Measurements from ENCODE around the gene STIMATE.

The STIMATE gene

DNA sequence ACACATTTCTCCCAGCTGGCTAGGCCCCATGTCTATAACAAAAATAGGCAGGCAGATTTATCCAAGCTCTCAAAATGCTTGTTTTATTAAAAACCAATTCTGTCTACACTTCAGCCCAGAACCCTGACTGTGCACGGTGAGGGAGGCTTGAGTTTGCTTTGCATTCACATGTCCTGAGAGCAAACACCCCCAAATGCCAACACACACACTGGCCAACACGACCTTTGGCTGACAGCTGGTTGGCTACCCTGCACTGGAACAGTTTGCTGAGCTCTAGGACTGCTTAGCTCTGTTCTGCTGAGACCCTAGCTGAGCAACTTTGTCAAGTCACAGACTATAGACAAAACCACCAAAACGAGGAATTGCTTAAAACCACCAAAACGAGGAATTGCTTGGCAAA is 3.6 kb downstream of the STIMATE start:
- DNase-seq, result no peak

DNA sequence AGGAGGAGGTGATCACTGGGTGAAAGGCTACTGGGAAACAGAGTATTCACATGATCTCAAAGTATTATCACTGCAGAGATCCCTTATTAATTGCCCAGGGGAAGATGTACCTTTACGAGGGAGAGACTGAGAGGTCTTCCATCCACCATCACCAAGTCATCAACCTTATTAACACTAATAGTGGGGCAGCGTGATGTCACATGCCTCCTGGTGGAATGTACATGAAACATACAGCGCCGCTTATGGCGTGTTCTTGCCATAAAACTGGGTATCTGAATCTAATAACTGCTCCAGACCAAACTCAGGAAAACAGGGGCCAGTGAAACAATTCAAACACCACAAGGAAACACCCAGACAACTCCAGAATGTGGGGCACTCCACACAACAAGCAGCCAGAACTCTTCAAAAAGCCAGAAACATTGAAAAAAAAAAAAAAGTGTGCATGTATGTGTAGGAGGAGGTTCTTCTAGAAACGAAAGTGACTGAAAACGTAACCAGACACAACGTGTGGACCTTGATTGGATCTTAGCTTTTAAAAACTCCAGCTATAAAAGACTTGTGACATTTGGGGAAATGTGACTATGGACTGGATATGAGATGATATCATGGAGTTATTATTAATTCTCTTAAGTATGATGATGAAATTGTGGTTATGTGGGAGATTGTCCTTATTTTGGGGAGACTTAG is 4.6 kb downstream of the STIMATE start:
- peak; percentile 82 for DNase-seq

DNA sequence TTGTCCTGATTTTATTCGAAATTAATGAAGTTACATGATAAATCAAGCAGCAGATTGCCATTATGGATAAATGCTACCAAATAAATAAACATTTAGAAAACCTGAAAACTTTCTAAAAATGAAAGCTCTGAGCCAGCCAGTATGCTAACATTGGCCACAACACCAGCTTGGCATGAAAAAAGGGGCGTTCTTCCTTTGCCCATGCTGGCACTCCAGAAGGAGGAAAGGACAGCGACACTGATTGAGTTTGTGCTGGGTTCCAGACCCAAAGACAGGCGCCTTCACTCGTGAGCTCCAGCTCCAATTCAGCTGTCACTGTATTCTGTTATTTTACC is 5.1 kb downstream of the STIMATE start:
- no peak for DNase-seq

DNA sequence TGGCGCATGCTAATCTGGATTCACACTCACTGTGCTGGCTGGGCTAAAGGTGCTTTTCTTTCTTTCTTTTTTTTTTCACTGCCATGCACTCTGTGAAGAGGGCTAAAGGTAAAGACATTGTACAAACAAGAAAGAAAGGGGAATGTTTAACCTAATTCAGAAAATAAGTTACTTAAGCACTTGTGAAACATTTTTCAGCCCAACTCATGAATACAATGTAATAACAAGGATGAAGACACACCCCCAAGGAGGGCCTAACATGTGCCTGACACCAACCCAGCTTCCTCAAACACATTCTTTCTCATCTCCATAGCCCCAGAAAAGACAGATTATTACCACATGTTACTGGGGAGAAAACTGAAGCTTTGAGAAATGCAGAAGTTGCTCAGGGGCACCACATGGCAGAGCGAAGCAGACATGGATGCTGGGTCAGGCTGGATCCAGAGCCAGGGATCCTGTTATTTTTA is 5.7 kb downstream of the STIMATE start:
- no peak for DNase-seq

DNA sequence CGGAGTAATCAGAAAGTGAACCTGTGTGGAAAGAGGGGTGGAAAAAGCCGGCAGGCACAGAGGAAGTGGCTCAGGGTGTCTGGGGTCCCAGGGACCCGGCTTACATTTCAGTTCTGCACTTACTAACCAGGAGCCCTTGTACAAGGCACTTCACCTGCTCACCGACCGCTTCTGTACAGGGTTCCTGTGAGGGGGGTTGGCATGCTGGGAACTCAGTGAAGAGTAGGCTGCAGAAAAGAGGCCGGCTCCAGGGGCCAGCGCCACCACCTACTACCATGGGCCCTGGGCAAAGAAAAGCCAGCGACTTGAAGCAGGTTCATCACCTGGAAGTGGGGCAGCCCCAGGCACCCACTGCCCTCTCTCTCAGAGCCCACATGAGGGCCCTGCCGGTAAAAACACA is 6.2 kb downstream of the STIMATE start:
- peak; percentile 80 for DNase-seq

DNA sequence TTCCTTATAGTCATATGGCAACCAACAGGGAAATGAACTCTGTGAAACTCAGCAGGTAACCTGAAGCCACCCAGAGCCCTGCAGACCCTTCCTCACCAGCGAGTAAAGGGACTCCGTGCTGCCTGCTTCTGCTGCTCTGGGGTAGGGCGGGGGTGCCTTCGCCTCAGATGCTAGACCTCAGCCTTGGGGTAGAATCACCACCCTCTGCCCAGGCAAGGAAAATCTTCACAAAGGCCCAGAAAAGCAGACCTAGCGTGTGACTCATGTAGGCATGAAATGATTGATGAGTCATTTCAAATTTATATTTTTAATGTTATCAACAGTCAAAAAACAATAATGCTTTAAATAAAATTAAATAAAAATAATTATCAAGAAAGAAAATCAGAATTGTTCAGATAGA is 6.6 kb downstream of the STIMATE start:
- DNase-seq, result peak; percentile 81

DNA sequence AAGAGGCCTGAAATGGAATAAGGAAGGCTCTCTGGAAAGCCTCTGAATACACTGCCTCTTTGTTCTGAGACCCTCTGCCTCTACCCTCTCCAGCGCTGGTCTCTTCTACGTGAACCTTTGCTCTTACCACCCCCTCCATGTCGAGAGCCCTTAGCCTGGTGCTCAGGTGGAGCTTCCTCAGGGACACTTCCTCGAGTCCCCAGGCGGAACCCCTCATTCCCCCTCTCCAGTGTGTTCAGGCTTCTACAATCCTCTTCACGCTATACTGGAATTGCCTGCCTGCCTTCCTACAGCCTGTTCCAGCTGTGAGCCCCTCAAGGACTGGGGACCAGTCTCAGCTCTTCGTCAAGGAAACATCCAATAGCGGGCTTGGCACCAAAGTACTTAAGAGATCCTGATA is 7.4 kb downstream of the STIMATE start:
- DNase-seq, result no peak

DNA sequence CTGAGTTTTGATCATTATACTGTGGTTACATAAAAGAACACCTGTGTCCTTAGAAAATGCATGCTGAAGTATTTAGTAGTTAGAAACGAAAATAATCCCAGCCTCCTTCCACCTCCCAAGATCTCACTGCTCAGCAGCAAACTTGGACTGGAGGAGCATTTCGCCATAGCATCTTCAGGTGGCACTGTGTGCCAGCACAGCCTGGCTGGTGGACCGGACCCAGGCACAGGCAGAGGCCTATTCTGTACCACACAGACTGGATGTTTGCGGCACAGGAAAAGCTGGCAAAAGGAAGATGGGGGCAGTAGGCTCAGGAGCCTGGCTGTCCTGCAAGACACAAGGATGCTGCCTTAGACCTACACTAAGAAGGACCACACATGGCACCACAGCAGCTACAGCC is 10.2 kb downstream of the STIMATE start:
- DNase-seq, result no peak

DNA sequence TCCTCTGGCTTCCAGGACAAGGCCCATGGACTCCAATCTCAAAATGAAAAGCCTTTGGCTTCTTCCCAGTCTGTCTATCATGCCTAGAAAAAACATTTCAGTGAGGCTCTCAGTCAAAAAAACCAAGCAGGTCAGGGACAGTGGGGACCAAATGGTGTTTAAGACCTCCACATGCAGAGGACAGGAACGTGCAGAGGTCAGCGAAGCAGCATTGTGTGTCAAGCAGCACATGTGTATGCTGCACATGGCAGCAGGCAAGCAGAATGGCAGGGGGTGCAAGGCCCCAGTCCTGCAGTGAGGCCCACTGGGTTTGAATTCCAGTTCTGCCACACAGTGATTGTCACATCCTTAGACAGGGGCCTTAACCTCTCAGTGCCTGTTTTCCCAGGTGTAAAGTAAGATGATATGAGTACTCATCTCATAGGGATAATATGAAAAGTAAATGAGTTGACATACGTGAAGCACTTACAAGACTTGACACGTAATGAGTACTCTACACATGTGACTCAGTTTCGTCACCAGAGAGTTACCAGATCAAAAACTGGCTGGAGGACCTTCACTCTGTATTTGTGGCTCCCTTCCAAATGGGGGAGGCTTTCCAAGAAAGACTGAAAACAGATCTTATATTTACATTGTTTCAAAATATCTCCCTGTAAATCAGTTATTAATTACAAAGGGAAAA is 11.2 kb downstream of the STIMATE start:
- no peak for DNase-seq

DNA sequence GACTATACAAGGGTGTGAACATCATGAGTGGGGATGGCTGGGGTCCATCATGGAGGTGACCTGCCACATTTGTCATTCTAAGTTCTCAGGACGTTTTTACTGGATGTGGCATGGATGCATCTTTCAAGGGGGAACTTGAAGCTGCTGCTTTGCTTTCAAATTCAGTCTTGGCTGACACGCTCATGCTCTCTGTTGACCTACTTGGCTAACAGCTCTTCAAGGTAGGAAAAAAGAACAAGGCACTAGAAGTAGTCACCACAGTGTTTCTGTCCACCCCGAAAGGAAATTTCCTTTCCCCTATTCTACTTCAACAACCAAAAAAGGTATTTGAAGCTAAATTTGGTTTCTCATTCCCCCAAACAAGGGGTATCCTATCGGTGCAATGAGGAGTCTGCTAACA is 15.0 kb downstream of the STIMATE start:
- no peak for DNase-seq

DNA sequence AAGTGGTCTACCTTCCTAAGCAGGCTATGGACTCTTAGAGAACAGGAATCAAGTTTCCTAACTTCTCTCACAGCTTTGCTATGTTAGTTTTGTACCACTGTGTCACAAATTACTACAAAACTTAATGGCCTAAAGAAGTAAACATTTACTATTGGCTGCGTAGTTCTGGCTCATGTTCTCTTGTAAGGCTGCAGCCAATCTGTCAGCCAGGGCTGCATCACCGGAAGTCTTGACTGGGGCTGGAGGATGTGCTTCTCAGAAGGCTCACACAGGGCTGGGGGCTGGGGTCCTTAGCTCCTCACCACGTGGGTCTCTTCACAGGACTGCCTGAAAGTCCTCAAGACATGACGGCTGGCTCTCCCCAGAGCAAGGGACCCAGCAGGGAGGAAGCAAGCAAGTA is 15.5 kb downstream of the STIMATE start:
- DNase-seq, result no peak

DNA sequence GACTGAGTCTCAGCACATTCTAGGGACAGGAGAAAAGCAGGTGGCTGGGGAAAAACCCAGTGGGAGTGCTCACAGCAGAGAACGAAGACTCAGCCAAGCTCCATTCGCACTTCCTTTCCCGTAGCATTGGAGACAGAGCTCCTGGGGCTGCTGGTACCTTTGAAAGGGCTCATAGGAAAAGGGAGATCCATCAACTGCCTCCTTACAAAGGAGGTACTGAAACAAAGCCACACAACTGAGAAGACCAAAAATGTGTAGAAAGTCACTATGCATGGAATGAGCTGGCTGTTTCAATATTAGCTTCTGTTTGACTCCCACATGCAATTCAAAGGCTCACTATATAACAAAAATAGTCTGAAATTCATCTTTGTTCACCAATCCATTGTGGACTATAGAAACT is 16.9 kb downstream of the STIMATE start:
- no peak for DNase-seq

DNA sequence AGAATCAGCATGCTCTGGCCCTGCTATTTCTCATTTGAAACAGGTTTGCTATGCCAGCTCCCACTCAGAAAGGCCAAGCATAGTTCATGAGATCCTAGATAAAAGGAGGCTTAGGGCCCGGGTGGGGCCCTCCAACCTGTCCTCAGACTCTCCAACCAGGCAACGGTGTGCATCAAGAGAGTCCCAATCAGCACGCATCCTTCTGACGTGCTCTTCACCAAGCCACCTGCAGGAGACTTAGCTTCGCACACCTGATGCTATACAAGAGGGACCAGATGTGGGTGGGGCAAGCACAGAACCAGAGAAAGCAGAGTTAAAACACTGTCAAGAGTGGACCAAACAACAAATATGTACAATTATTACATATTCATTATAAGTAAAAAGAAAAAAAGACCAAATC is 17.3 kb downstream of the STIMATE start:
- no peak for DNase-seq

DNA sequence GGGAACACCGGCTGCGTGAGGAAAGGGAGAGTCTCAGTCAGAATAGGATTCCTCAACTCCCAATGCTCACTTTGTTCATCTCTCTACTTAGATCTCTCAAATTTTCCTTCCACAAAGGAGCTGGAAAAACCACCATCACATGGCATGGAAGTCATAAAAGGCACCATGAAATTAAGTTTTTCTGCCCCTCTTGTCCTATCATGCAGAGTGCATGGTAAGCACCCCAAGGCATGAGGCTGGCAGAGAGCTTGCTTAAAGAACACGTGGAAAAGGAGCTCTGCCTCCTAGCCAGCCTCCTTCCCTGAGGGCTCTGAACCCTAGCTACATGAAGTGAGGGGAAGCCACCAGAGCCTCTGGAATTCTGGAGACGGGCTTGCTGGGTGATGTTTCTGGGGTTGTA is 17.8 kb downstream of the STIMATE start:
- DNase-seq, result no peak

DNA sequence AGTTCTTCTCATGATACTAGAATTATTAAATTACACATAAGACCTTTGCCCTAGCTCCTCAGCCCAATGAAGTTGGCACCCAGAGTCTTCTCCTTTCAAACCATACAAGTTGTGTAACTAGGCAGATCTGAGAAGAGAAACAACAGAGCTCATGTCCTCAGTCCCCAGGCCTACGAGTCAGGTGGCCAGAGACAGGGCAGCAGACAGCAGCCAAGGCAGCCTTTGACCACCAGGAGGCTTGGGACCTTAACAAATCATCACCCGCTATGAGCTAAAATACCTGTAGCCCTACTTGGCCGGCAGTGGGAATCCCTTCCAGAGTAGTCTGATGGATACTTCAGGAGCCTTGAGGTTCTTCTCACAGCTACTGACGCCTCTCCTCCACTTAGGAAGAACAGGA is 18.3 kb downstream of the STIMATE start:
- DNase-seq, result no peak

DNA sequence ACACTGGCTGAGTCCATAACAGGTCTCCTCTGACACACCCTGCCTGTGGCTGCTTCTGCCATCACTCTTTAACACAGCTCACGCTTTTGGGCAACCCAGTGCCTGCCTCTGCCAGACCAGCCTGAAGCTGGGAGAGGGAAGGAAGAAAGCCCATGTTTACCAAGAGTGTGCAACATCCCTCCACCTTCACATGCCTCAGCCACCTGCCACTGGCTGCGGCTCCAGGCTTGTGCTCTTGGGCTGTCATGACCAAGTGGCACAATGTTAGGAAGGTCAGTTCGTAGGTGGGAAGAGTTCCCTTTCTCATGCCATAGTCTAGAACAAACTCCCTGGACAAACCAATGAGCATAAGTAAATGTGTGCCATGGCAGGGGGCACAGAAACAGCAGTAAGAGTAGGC is 20.3 kb downstream of the STIMATE start:
- DNase-seq, result no peak

DNA sequence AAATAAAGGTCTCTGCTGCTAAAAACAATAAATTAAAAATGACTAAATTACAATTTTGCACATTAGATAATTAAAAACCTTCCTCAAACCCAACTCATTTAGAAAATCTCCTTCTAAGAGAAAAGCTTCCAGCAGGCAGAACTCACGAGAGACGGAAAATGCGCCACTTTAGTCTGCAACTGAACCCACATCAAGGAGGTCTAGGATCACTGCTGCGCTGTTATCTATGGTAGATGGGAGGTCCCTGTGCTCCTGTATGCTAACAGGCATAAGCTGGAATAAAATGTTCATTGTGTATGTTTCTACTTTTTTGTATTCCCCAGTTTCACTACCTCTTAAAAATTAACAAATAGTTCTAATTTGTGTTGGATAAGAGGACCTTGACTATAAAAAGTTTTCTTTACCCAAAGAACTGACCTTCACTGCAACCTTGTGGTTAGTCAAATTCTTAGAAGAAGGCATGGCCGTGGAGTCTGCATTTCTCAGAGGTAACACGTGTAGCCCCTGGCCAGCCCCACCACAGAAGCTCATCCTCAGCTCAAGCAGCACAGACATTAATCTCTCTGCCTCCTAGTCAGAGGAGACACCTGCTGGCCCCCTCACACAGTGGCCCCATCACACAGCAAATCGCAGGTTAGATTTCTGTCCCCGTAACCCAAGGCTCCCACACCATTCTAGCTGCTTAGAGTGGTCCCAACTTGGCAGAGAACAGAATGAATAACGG is 22.3 kb downstream of the STIMATE start:
- no peak for DNase-seq

DNA sequence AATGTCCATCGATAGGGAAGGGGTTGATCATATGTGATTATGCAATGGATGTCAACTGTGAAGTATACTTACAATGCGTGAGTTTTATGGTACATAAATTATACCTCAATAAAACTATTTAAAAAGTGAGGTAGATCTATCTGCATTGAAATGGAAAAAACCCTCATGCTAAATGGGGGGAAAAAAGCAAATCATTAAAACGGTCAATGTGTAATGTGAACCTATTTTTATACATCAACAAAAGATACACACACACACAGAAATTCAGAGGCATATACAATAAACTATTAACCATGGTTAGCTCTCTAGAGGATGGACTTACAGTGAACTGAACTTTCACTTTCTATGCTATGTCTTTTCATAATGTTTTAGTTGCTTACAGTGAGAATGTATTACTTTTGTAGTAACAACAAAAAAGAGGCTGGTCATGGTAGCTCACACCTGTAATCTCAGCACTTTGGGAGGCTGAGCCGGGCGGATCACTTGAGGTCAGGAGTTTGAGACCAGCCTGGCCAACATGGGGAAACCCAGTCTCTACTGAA is 23.1 kb downstream of the STIMATE start:
- no peak for DNase-seq

DNA sequence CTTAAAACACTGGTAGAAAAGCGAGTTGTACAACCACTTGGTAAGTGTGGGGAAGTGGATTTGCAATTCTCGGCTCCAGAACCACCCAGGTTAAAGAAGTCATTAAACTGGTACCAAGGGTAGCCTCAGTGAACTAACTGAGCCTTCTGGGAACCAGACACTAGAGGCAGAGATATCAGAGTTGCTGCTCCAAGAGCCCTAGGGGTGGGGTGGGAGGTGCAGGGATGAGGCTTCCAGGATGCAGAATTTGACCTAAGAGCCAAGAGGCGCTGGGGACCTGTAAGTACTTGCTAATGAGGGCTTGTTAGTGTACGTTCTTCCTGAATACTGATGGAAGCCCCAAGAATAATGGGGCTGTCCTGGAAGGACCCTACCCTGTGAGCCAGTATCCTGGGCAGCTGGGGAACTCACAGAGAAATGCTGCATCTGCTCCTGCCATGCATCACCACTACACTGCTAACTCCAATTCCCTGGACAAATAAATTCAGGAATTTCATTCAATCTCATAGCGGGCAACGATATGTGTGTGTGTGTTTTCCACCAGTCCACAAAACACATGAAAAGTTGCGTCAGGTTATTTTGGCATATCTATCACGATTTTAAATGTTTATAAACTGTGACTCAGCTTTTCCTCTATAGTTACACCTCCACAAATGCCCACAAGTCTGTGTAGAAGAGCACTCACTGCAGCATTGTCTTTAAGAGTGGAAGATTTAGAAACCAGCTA is 23.8 kb downstream of the STIMATE start:
- no peak for DNase-seq

DNA sequence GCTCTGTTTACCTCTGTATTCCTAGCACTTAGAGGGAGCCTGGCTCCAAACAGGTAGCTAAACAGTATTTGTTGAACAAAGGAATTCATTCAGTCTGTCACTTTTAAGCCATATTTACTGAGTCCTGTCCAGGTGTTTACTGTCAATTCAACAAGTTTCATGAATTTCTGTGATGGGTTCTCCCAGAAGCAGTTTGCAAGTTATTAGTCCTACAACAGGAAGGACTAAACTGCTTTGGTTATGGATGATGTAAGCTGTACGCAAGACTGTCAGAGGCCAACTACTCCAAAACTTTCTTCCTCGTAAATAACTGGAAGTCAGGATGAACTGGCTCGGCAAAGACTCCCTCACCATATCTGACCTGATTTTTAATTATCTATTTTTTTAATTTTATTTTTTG is 25.1 kb downstream of the STIMATE start:
- DNase-seq, result no peak

DNA sequence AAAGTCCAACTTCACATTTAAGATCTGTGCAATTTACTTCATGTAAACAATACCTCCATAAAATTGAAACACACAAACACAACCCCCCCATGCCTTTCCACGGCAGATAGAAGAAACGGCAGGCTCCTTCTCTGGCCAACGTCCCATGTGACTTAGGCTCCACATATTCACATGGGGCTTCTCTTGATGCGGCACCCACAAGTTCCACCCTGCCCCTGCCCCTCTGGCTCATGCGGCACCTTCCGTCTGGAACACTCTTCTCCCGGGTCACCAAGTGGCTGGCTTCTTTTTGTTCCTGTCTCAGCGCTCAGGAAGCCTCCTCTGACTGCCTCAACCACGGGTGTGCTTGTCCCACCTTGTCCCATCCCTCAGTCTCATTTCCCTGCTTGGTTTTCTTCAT is 25.6 kb downstream of the STIMATE start:
- no peak for DNase-seq

DNA sequence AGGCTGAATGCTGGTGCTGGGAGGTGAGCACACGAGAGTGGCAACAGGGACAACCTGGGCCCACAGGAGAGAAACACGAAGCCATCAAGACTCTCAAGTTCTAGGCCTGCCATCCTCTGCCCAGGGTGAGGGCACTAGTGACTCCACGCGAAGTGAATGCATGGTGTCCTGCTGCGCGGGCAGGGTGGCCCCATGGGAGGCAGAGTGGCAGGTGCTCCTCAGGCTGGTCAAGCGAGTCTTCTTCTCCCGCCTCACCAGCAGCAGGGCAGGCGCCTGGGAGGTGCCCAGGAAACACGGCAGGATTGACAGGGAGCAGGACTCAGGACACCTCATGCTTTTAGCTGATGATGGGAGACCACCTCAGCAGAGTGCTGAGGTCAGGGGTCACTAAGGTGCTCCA is 26.9 kb downstream of the STIMATE start:
- no peak for DNase-seq

DNA sequence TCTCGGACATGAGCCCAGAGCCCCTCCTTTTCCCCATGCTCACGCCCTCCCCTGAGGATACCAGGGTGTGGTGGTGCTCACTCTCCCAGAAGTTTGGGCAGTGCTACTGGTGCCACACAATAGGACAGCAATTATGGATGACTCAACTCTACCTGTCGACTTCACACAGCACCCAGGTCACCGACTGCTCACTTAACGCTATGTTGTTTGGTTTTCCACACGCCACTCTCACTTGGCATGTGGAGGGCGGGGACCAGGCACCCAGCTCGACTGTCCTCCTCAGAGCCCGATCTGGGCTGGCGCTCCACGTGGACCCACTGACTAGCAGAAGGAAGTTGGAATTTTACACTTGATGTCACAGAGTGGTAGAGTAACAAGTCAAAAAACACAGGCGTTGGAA is 30.9 kb downstream of the STIMATE start:
- DNase-seq, result no peak

Measured in activated effector memory CD4-positive, alpha-beta T cell treated with anti-CD3 and anti-CD28 coated beads, Interleukin-2, amount 50 U/mL, for 16 hours (primary cell).